ENCODE measurements around the gene GCFC2. TPM values are rescaled to one million over a fixed set of nuclear protein-coding genes. Genes with fewer than 3 reads are reported as not detected.

The GCFC2 gene
- total RNA-seq, 2 experiments from 2014 or later, result 15.7 to 17.1 TPM

DNA sequence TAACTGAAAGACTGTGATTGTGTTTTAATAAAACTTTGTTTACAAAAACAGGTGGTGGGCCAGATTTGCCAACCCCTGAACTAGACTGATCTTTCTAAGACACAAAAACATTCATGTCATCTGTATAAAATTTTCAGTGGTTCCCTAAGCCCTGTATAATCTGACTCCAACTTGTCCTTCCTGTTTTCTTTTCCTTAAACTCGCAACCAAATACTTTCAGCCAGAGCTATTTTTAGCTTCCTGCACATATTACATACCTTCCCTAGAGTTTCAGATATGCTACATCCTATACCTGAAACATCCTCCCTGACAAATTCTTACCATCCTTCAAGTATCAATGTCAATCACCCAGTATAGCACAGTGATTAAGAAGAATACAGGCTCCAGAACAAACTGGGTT, 4.8 kb downstream of the GCFC2 start:
- peaks cover 1% of the 10 kb centered on the region for H3K4me1 ChIP-seq (ENCODE audit: insufficient read depth, low read length)
- Mint-ChIP-seq H3K4me1 (ENCODE audit: low read depth) (peaks cover 36% of the 10 kb centered on the region), H3K9me3 (no peaks in the 10 kb centered on the region), H3K36me3 (ENCODE audit: low read depth) (peaks cover 59% of the 10 kb centered on the region), H3K27ac (no peak overlapping the region), H3K27me3 (no peaks in the 10 kb centered on the region), H3K4me3 (no peak overlapping the region)
- H3K27me3 ChIP-seq (ENCODE audit: control insufficient read depth in 1 of 2, insufficient read depth in 2 of 2, low read length in 2 of 2), result no peaks in the 10 kb centered on the region
- ATAC-seq (ENCODE audit: poor library complexity) (no peak), DNase-seq (no peak)
- ChIA-PET POLR2A (no interaction called here), CTCF (no interaction called here)
- peaks cover 47% of the 10 kb centered on the region for H3K36me3 ChIP-seq (ENCODE audit: insufficient read depth, low read length)
- H3K9me3 ChIP-seq (ENCODE audit: control insufficient read depth in 1 of 2, insufficient read depth in 1 of 2, low read length in 2 of 2), result no peaks in the 10 kb centered on the region
- no peak overlapping the region for H3K4me3 ChIP-seq (ENCODE audit: low read length)
- H3K27ac ChIP-seq (ENCODE audit: low read depth in 1 of 2, low read length in 2 of 2), result no peak overlapping the region
- intact Hi-C loops (cut with DNase I, micrococcal nuclease), result no loop called here
- TF ChIP-seq CTCF (IDR thresholded peaks at IDR 0.05), result no peak

GRCh38 chr2:75703589-75704287, 7.0 kb downstream of the GCFC2 start:
- Histone ChIP-seq H3K4me1 (ENCODE audit: insufficient read depth, low read length) (no peaks in the 10 kb centered on the region), H3K27me3 (ENCODE audit: control insufficient read depth in 1 of 2, insufficient read depth in 2 of 2, low read length in 2 of 2) (no peaks in the 10 kb centered on the region), H3K36me3 (ENCODE audit: insufficient read depth, low read length) (peaks cover 66% of the 10 kb centered on the region), H3K4me3 (ENCODE audit: low read length) (no peak overlapping the region), H3K9me3 (ENCODE audit: control insufficient read depth in 1 of 2, insufficient read depth in 1 of 2, low read length in 2 of 2) (no peaks in the 10 kb centered on the region), H3K27ac (ENCODE audit: low read depth in 1 of 2, low read length in 2 of 2) (no peak overlapping the region)
- H3K4me3 Mint-ChIP-seq, result no peak overlapping the region
- ChIA-PET CTCF (no interaction called here), POLR2A (no interaction called here)
- H3K9me3 Mint-ChIP-seq, result no peaks in the 10 kb centered on the region
- TF ChIP-seq CTCF (IDR thresholded peaks at IDR 0.05), result no peak
- no peaks in the 10 kb centered on the region for H3K27me3 Mint-ChIP-seq
- ATAC-seq (ENCODE audit: poor library complexity) (no peak), DNase-seq (no peak)
- H3K27ac Mint-ChIP-seq, result no peak overlapping the region
- intact Hi-C loops (cut with DNase I, micrococcal nuclease), result no loop called here
- peaks cover 77% of the 10 kb centered on the region for H3K36me3 Mint-ChIP-seq (ENCODE audit: low read depth)
- peaks cover 19% of the 10 kb centered on the region for H3K4me1 Mint-ChIP-seq (ENCODE audit: low read depth)

DNA sequence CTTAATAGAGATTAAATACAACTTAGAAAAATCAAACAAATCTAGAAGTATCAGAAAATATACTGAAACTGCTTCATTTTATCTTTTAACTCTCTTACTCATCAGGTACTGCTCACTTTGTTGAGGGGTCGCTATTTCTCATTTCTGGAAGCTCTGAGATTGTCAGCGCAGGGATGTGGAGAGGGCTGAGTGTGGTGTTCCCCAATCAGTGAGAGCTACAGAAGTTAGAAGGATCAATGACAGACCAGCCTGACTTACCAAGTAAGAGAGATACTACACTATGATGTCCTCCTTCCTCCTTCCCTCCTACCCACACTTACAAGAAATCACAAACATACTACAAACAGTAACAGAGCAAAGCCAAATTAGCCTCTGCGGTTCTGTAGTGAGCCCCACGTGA, 8.1 kb downstream of the GCFC2 start:
- Histone ChIP-seq H3K9me3 (ENCODE audit: control insufficient read depth in 1 of 2, insufficient read depth in 1 of 2, low read length in 2 of 2) (no peaks in the 10 kb centered on the region), H3K36me3 (ENCODE audit: insufficient read depth, low read length) (peaks cover 68% of the 10 kb centered on the region), H3K27ac (ENCODE audit: low read depth in 1 of 2, low read length in 2 of 2) (no peak overlapping the region), H3K4me3 (ENCODE audit: low read length) (no peak overlapping the region), H3K27me3 (ENCODE audit: control insufficient read depth in 1 of 2, insufficient read depth in 2 of 2, low read length in 2 of 2) (no peaks in the 10 kb centered on the region), H3K4me1 (ENCODE audit: insufficient read depth, low read length) (no peaks in the 10 kb centered on the region)
- Mint-ChIP-seq H3K27me3 (no peaks in the 10 kb centered on the region), H3K27ac (no peak overlapping the region), H3K4me1 (ENCODE audit: low read depth) (peaks cover 9% of the 10 kb centered on the region), H3K36me3 (ENCODE audit: low read depth) (peaks cover 89% of the 10 kb centered on the region), H3K9me3 (no peaks in the 10 kb centered on the region), H3K4me3 (no peak overlapping the region)
- ChIA-PET POLR2A (no interaction called here), CTCF (no interaction called here)
- intact Hi-C loops (cut with DNase I, micrococcal nuclease), result no loop called here
- ATAC-seq (ENCODE audit: poor library complexity) (no peak), DNase-seq (no peak)
- TF ChIP-seq CTCF (IDR thresholded peaks at IDR 0.05), result no peak

All from CD4-positive, alpha-beta T cell (primary cell).